PC-3 (cell line): ENCODE data around the gene OR5M11. TPM values are rescaled to one million over a fixed set of nuclear protein-coding genes. Genes with fewer than 3 reads are reported as not detected.

ENCODE experiments used
- ATAC-seq: fragments of 200-7000 bp; cut with Tn5 transposase; 2 replicates; pipeline ENCODE4 v1.9.1; 2020; ENCODE audit warnings: mild to moderate bottlenecking, moderate library complexity
- BruUV-seq: library from RNA; stranded (reverse); fragments of 400-500 nt; replicated peaks from 2 replicates; lab custom pipeline; 2021; lab: Mats Ljungman, UMichigan
- CTCF ChIA-PET: fragments of 300-600 bp; sonication (Branson Sonifier 250); formaldehyde crosslinking; loops from one replicate; lab custom pipeline; 2022; ENCODE audit warnings: antibody characterized with exemption; lab: Charles Lee
- POLR2A ChIA-PET: fragments of 300-600 bp; sonication (Branson Sonifier 250); formaldehyde crosslinking; loops from one replicate; lab custom pipeline; 2022; ENCODE audit warnings: antibody characterized with exemption; ENCODE audit not compliant: unreplicated experiment; lab: Charles Lee
- DNase-seq: peaks from one replicate; pipeline ENCODE4 v3.0.0-alpha.2; 2015
- H2AFZ ChIP-seq: fragments of 300-600 bp; sonication (generic); 2 replicates; pipeline ENCODE4 v1.6.0; 2016; ENCODE audit warnings: antibody characterized with exemption, low read length
- H3F3A ChIP-seq: fragments of 300-600 bp; sonication (generic); one replicate; pipeline ENCODE4 v1.6.0; 2017; ENCODE audit warnings: antibody characterized with exemption, low read length, control low read depth, mild to moderate bottlenecking; ENCODE audit not compliant: unreplicated experiment
- H3K27ac ChIP-seq: fragments of 300-600 bp; sonication (generic); 2 replicates; pipeline ENCODE4 v1.5.1; 2016; ENCODE audit warnings: mild to moderate bottlenecking, low read length
- H3K27me3 ChIP-seq: fragments of 300-600 bp; sonication (generic); 2 replicates; pipeline ENCODE4 v1.6.1; 2016; ENCODE audit warnings: low read length, mixed read lengths
- H3K36me3 ChIP-seq: fragments of 300-600 bp; sonication (generic); 2 replicates; pipeline ENCODE4 v1.6.1; 2016; ENCODE audit warnings: low read depth, mixed run types, low read length, mixed read lengths
- H3K4me1 ChIP-seq: fragments of 300-600 bp; sonication (generic); 2 replicates; pipeline ENCODE4 v1.5.1; 2016; ENCODE audit warnings: low read length; ENCODE audit not compliant: insufficient read depth
- H3K4me2 ChIP-seq: fragments of 300-600 bp; sonication (generic); 2 replicates; pipeline ENCODE4 v1.6.0; 2016; ENCODE audit warnings: low read length
- H3K4me3 ChIP-seq: fragments of 300-600 bp; sonication (generic); 2 replicates; pipeline ENCODE4 v1.5.1; 2016; ENCODE audit warnings: mild to moderate bottlenecking, low read length, mixed read lengths
- H3K79me2 ChIP-seq: fragments of 300-600 bp; sonication (generic); 2 replicates; pipeline ENCODE4 v1.6.1; 2017; ENCODE audit warnings: low read length, mixed read lengths
- H3K9ac ChIP-seq: fragments of 300-600 bp; sonication (generic); 2 replicates; pipeline ENCODE4 v1.6.0; 2016; ENCODE audit warnings: mild to moderate bottlenecking, low read length
- H3K9me2 ChIP-seq: fragments of 300-600 bp; sonication (generic); replicated peaks from 2 replicates; pipeline ENCODE4 v1.6.1; 2016; ENCODE audit warnings: mixed run types, low read length, mixed read lengths
- H3K9me3 ChIP-seq: fragments of 300-600 bp; sonication (generic); 2 replicates; pipeline ENCODE4 v1.6.1; 2016; ENCODE audit warnings: low read length, mixed read lengths
- H4K20me1 ChIP-seq: fragments of 300-600 bp; sonication (generic); 2 replicates; pipeline ENCODE4 v1.6.1; 2016; ENCODE audit warnings: low read length, mixed read lengths
- CTCF ChIP-seq: fragments of 300-600 bp; sonication (generic); conservative IDR thresholded peaks from 2 replicates; pipeline ENCODE4 v1.5.1; 2017; ENCODE audit warnings: antibody characterized with exemption, low read depth, mild to moderate bottlenecking, low read length
- EZH2 ChIP-seq: fragments of 300-600 bp; sonication (generic); IDR thresholded peaks from one replicate; pipeline ENCODE4 v1.6.1; 2017; ENCODE audit warnings: antibody characterized with exemption, mild to moderate bottlenecking, low read length; ENCODE audit not compliant: unreplicated experiment
- EZH2phosphoT487 ChIP-seq: fragments of 300-600 bp; sonication (generic); IDR thresholded peaks from 2 replicates; pipeline ENCODE4 v1.6.1; 2018; ENCODE audit warnings: mild to moderate bottlenecking, antibody characterized with exemption, low read length, borderline replicate concordance
- intact Hi-C: fragments of 100-400 bp; cut with micrococcal nuclease; formaldehyde crosslinking; loops from 2 replicates; pipeline ENCODE4 v1.9.0; 2023
- total RNA-seq: library from RNA; depleted of rRNA; stranded (reverse); fragments of >200 nt; gene quantifications from 2 replicates; pipeline ENCODE4 v1.2.3, GENCODE V29; 2014; rRNA removed

Gene OR5M11
- total RNA-seq, 1 experiment from 2014 or later: not detected

DNA sequence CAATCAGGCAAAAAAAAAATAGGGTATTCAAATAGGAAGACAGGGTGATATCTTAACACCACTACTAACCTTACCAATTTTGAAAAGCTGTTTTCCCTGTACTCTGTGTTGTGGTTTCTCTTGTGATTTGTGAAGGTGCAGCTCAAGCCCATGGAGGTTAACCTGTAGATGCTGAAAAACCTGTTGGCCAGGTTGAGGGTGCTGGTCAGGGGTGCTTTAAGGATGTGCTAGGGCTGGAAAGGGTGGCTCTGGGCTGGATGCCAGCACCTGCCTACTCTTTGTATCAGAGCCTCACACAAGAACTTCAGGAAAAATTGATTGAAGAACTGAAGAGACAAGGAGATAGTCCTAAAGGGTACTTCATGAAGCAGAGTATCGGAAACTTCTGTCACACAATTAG is 33.6 kb downstream of the OR5M11 start:
- Histone ChIP-seq H3F3A (no peaks in the 10 kb centered on the region), H3K27ac (no peak overlapping the region), H3K9me3 (peaks cover 4% of the 10 kb centered on the region; the same call in 1 of the 2 replicates), H3K36me3 (no peaks in the 10 kb centered on the region), H4K20me1 (no peaks in the 10 kb centered on the region), H3K27me3 (no peaks in the 10 kb centered on the region), H3K4me1 (no peaks in the 10 kb centered on the region), H3K4me2 (no peak overlapping the region), H3K79me2 (no peaks in the 10 kb centered on the region), H3K9me2 (no peaks in the 10 kb centered on the region), H3K9ac (no peak overlapping the region), H2AFZ (no peak overlapping the region), H3K4me3 (no peak overlapping the region)
- ATAC-seq (no peak), DNase-seq (peak; percentile 15)
- ChIA-PET CTCF (no interaction called here), POLR2A (no interaction called here)
- TF ChIP-seq EZH2: no peak
- TF ChIP-seq EZH2phosphoT487: no peak
- no peak for TF ChIP-seq CTCF
- intact Hi-C loops: no loop called here
- no TSS peak for BruUV-seq

DNA sequence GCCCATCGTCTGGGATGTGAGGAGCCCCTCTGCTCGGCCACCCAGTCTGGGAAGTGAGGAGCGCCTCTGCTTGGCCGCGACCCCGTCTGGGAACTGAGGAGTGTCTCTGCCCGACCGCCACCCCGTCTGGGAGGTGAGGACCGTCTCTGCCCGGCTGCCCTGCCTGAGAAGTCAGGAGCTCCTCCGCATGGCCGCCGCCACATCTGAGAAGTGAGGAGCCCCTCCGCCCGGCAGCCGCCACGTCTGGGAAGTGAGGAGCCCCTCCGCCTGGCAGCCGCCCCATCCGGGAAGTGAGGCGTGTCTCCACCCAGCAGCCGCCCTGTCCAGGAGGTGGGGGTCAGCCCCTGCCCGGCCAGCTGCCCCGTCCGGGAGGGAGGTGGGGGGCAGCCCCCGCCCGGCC is 46.0 kb downstream of the OR5M11 start:
- no peak overlapping the region for H3K9ac ChIP-seq
- intact Hi-C loops: no loop called here
- peaks cover 5% of the 10 kb centered on the region; the same call in 1 of the 2 replicates for H3K27me3 ChIP-seq
- ATAC-seq: no peak
- 0 out of 2 replicates have a peak, but pooled peaks cover 9% of the 10 kb centered on the region for H3K9me3 ChIP-seq
- ChIA-PET POLR2A (no interaction called here), CTCF (no interaction called here)
- no peak overlapping the region for H3K27ac ChIP-seq
- no peak overlapping the region for H2AFZ ChIP-seq
- no TSS peak for BruUV-seq
- no peaks in the 10 kb centered on the region for H4K20me1 ChIP-seq
- H3K79me2 ChIP-seq: no peaks in the 10 kb centered on the region
- no peak for DNase-seq
- TF ChIP-seq EZH2phosphoT487: no peak
- TF ChIP-seq CTCF: no peak
- no peak for TF ChIP-seq EZH2
- H3F3A ChIP-seq: no peaks in the 10 kb centered on the region
- H3K9me2 ChIP-seq: no peaks in the 10 kb centered on the region
- H3K4me2 ChIP-seq: no peak overlapping the region
- H3K4me1 ChIP-seq: no peaks in the 10 kb centered on the region
- H3K36me3 ChIP-seq: no peaks in the 10 kb centered on the region
- H3K4me3 ChIP-seq: no peak overlapping the region

- ChIA-PET CTCF (no interaction called here), POLR2A (no interaction called here)
- TF ChIP-seq EZH2 (no peak), EZH2phosphoT487 (no peak), CTCF (no peak)
- no peaks in the 10 kb centered on the region for H3F3A ChIP-seq
- H4K20me1 ChIP-seq: no peaks in the 10 kb centered on the region
- H3K4me2 ChIP-seq: no peak overlapping the region
- no peaks in the 10 kb centered on the region for H3K4me1 ChIP-seq
- no peaks in the 10 kb centered on the region for H3K36me3 ChIP-seq
- no peak overlapping the region for H2AFZ ChIP-seq
- no peak for ATAC-seq
- no peaks in the 10 kb centered on the region for H3K79me2 ChIP-seq
- no peak overlapping the region for H3K4me3 ChIP-seq
- no peak overlapping the region for H3K27ac ChIP-seq
- H3K9me2 ChIP-seq: no peaks in the 10 kb centered on the region
- no peaks in the 10 kb centered on the region for H3K27me3 ChIP-seq
- H3K9me3 ChIP-seq: 0 out of 2 replicates have a peak, but pooled peaks cover 6% of the 10 kb centered on the region
- H3K9ac ChIP-seq: no peak overlapping the region
- no TSS peak for BruUV-seq
- intact Hi-C loops: no loop called here
- no peak for DNase-seq
Measured at GRCh38 chr11:56495117-56495516, 47.9 kb downstream of the OR5M11 start.

Other genes starting within 250 kb of the OR5M11 start
- gene OR8K3, start 228.1 kb downstream of the OR5M11 start, total RNA-seq: not detected in 2 replicates
- gene OR8K1, start 197.2 kb downstream of the OR5M11 start, total RNA-seq: not detected in 2 replicates
- not detected in 2 replicates for gene OR8J1, start 189.0 kb downstream of the OR5M11 start, total RNA-seq
- gene OR8U1, start 167.6 kb downstream of the OR5M11 start, total RNA-seq: not detected in 2 replicates
- not detected in 2 replicates for gene OR5AL1, start 130.6 kb downstream of the OR5M11 start, total RNA-seq
- gene OR5M3, start 69.9 kb downstream of the OR5M11 start, total RNA-seq: not detected in 2 replicates
- gene OR5M8, start 51.9 kb downstream of the OR5M11 start, total RNA-seq: not detected in 2 replicates
- gene OR5M10, start 34.5 kb upstream of the OR5M11 start, total RNA-seq: not detected in 2 replicates
- not detected in 2 replicates for gene OR5M1, start 71.6 kb upstream of the OR5M11 start, total RNA-seq
- gene OR5AP2, start 99.2 kb upstream of the OR5M11 start, total RNA-seq: not detected in 2 replicates
- gene OR5AR1, start 120.4 kb upstream of the OR5M11 start, total RNA-seq: not detected in 2 replicates
- not detected in 2 replicates for gene OR9G1, start 155.8 kb upstream of the OR5M11 start, total RNA-seq
- not detected in 2 replicates for gene OR9G4, start 205.4 kb upstream of the OR5M11 start, total RNA-seq